OCI-LY1 (cell line): ENCODE data around the gene NAGLU.

Experiments used
- H2AFZ ChIP-seq: fragments of 200-600 bp; sonication (generic), shearing (Covaris generic); 2 replicates; pipeline ENCODE4 v1.6.0; 2014; ENCODE audit warnings: antibody characterized with exemption, mild to moderate bottlenecking, low read length
- H3F3A ChIP-seq: fragments of 200-600 bp; sonication (generic), shearing (Covaris generic); 2 replicates; pipeline ENCODE4 v1.6.0; 2014; ENCODE audit warnings: mild to moderate bottlenecking, antibody characterized with exemption, low read length, moderate library complexity; ENCODE audit not compliant: insufficient read depth
- H3K27ac ChIP-seq: fragments of 200-600 bp; sonication (generic); 2 replicates; pipeline ENCODE4 v1.5.1; 2014; ENCODE audit warnings: low read length, mixed run types, mild to moderate bottlenecking, low read depth; ENCODE audit not compliant: poor library complexity, severe bottlenecking
- H3K27me3 ChIP-seq: fragments of 200-600 bp; sonication (generic); 2 replicates; pipeline ENCODE4 v1.6.0; 2014; ENCODE audit warnings: antibody characterized with exemption, mild to moderate bottlenecking, low read length, moderate library complexity; ENCODE audit not compliant: insufficient read depth
- H3K36me3 ChIP-seq: fragments of 200-600 bp; sonication (generic); 2 replicates; pipeline ENCODE4 v1.6.1; 2014; ENCODE audit warnings: mild to moderate bottlenecking, antibody characterized with exemption, low read length, moderate library complexity, mixed read lengths; ENCODE audit not compliant: insufficient read depth
- H3K4me1 ChIP-seq: fragments of 200-600 bp; sonication (generic); 2 replicates; pipeline ENCODE4 v1.5.1; 2014; ENCODE audit warnings: mild to moderate bottlenecking, low read length, moderate library complexity; ENCODE audit not compliant: insufficient read depth, severe bottlenecking
- H3K4me2 ChIP-seq: fragments of 200-600 bp; sonication (generic), shearing (Covaris generic); 2 replicates; pipeline ENCODE4 v1.6.1; 2014; ENCODE audit warnings: low read length
- H3K4me3 ChIP-seq: fragments of 200-600 bp; sonication (generic); 2 replicates; pipeline ENCODE4 v1.5.1; 2014; ENCODE audit warnings: low read length, low read depth, mild to moderate bottlenecking, mixed read lengths; ENCODE audit not compliant: poor library complexity, severe bottlenecking
- H3K79me2 ChIP-seq: fragments of 200-600 bp; shearing (Covaris generic); 2 replicates; pipeline ENCODE4 v1.6.1; 2016; ENCODE audit warnings: mixed run types, low read length, mixed read lengths; ENCODE audit not compliant: insufficient read depth
- H3K9ac ChIP-seq: fragments of 200-600 bp; sonication (generic), shearing (Covaris generic); 2 replicates; pipeline ENCODE4 v1.6.1; 2014; ENCODE audit warnings: mild to moderate bottlenecking, low read length, mixed read lengths
- H3K9me2 ChIP-seq: fragments of 200-600 bp; sonication (generic), shearing (Covaris generic); 2 replicates; pipeline ENCODE4 v1.6.1; 2014; ENCODE audit warnings: low read depth, mild to moderate bottlenecking, low read length, mixed read lengths
- H3K9me3 ChIP-seq: fragments of 200-600 bp; shearing (Covaris generic); 2 replicates; pipeline ENCODE4 v1.6.1; 2014; ENCODE audit warnings: low read length, mixed read lengths
- H4K20me1 ChIP-seq: fragments of 200-600 bp; sonication (generic), shearing (Covaris generic); 2 replicates; pipeline ENCODE4 v1.6.0; 2016; ENCODE audit warnings: mild to moderate bottlenecking, low read length; ENCODE audit not compliant: insufficient read depth
- EZH2 ChIP-seq: fragments of 200-600 bp; sonication (generic), shearing (Covaris generic); IDR thresholded peaks from 2 replicates; pipeline ENCODE4 v1.8.0; 2017; ENCODE audit warnings: borderline replicate concordance, mixed run types, mild to moderate bottlenecking, antibody characterized with exemption, low read length, moderate library complexity, mixed read lengths
- TF ChIP-seq, protein P1 (sequence below): fragments of 200-600 bp; sonication (generic), shearing (Covaris generic); IDR thresholded peaks from 2 replicates; pipeline ENCODE4 v1.5.1; 2017; ENCODE audit warnings: mild to moderate bottlenecking, antibody characterized with exemption, low read length, moderate library complexity, mixed read lengths

The NAGLU gene

DNA sequence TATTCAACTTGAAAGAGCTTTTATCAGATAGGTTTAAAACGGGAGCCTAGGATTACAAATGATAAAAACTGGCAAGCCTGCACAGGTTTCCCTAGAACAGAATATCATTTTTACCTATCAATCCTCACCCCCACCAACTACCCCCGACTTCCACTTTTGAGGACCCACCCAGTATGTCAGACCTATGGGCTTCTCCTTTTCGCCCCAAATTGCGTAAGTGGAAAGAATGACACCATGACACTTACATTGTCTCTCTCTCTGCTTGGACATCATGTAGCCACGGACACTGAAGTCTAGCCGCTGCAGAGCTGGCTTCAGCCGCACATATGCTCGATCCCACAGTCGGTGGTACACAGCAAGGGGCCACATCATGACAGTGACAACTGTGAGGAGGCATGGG, 48.8 kb downstream of the NAGLU start:
- Histone ChIP-seq H3K9ac (no peak overlapping the region), H3K27me3 (no peaks in the 10 kb centered on the region), H3K4me1 (peaks cover 18% of the 10 kb centered on the region), H2AFZ (no peak overlapping the region), H3K9me3 (no peaks in the 10 kb centered on the region), H3K27ac (no peak overlapping the region), H3K9me2 (no peaks in the 10 kb centered on the region), H3K36me3 (peaks cover 96% of the 10 kb centered on the region), H4K20me1 (no peaks in the 10 kb centered on the region), H3K79me2 (no peaks in the 10 kb centered on the region), H3K4me3 (no peak overlapping the region), H3K4me2 (no peak overlapping the region), H3F3A (no peaks in the 10 kb centered on the region)
- TF ChIP-seq, protein P1, sequence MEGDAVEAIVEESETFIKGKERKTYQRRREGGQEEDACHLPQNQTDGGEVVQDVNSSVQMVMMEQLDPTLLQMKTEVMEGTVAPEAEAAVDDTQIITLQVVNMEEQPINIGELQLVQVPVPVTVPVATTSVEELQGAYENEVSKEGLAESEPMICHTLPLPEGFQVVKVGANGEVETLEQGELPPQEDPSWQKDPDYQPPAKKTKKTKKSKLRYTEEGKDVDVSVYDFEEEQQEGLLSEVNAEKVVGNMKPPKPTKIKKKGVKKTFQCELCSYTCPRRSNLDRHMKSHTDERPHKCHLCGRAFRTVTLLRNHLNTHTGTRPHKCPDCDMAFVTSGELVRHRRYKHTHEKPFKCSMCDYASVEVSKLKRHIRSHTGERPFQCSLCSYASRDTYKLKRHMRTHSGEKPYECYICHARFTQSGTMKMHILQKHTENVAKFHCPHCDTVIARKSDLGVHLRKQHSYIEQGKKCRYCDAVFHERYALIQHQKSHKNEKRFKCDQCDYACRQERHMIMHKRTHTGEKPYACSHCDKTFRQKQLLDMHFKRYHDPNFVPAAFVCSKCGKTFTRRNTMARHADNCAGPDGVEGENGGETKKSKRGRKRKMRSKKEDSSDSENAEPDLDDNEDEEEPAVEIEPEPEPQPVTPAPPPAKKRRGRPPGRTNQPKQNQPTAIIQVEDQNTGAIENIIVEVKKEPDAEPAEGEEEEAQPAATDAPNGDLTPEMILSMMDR, result no peak
- TF ChIP-seq EZH2, result no peak

DNA sequence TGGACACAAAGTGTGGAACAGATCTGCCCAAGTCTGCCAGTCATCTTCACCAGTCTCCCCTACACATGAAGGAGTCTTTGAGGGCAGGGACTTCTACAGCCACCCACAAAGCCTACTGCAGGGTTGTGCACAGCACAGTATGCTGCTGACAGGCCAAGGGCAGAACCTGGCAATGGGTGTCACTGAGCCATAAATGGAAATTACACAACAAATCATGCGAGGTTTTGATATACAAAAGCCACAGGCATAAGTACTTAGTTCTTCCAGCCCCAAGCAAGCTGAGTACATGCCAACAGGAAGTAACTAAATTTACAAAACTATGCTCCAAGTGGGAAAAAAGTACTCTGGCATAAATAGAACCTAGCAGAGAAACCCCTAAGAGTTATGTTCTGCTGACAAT, 49.3 kb downstream of the NAGLU start:
- no peaks in the 10 kb centered on the region for H3K9me3 ChIP-seq
- H3K79me2 ChIP-seq, result no peaks in the 10 kb centered on the region
- no peak for TF ChIP-seq EZH2
- TF ChIP-seq, protein P1, result no peak
- H3K9ac ChIP-seq, result no peak overlapping the region
- H3K27me3 ChIP-seq, result no peaks in the 10 kb centered on the region
- H3K4me2 ChIP-seq, result no peak overlapping the region
- no peaks in the 10 kb centered on the region for H3K9me2 ChIP-seq
- H3K4me3 ChIP-seq, result no peak overlapping the region
- no peak overlapping the region for H2AFZ ChIP-seq
- no peaks in the 10 kb centered on the region for H3F3A ChIP-seq
- no peaks in the 10 kb centered on the region for H4K20me1 ChIP-seq
- peaks cover 96% of the 10 kb centered on the region for H3K36me3 ChIP-seq
- no peak overlapping the region for H3K27ac ChIP-seq
- peaks cover 15% of the 10 kb centered on the region for H3K4me1 ChIP-seq

DNA sequence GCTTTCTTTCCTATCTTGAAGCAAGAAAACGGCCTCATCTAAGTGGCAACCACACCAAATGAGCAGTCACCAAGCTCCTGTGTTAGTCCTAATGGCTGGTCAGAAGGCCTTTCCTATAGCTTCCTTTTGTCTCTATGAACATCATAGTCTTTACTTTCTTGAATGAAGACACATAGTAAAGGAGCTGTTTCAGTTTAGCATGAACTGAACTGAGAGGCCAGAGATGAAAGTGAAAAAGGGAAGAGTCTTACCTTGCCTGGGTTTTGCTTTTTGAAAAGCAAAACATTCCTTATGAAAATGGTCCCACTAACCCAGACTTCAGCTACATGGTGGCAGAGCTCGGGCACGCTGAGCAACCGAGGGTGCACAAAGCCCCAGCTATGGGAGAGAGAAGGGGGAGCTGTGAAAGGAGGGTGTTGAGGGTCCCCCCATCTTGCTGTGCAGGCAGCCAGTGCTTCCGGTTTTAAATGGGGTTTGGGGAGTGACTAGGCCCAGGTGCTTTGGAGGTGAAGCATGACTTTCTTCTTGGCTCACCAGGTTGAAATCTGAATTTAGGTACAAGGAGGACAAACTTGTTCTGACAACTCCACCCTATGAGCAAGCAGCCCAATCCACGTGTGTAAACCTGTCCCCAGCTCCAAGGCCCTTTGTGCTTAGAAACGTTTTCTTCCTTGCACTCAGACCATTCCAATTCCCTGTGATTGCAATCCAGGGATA, 50.6 kb downstream of the NAGLU start:
- Histone ChIP-seq H3K4me2 (no peak overlapping the region), H3K36me3 (peaks cover 99% of the 10 kb centered on the region), H2AFZ (no peak overlapping the region)

More for the DNA sequence above, 50.6 kb downstream of the NAGLU start:
- Histone ChIP-seq H3K27ac (peak overlapping the region; percentile 32), H4K20me1 (no peaks in the 10 kb centered on the region), H3K4me1 (peaks cover 15% of the 10 kb centered on the region), H3K27me3 (no peaks in the 10 kb centered on the region), H3K4me3 (no peak overlapping the region), H3K9me2 (no peaks in the 10 kb centered on the region), H3K9me3 (no peaks in the 10 kb centered on the region), H3K9ac (no peak overlapping the region; the same call in 1 of the 2 replicates), H3K79me2 (no peaks in the 10 kb centered on the region), H3F3A (no peaks in the 10 kb centered on the region)
- TF ChIP-seq, protein P1, result no peak
- no peak for TF ChIP-seq EZH2
